Activated T-cell treated with anti-CD3 and anti-CD28 coated beads, Interleukin-2, amount 50 U/mL, for 24 hours (primary cell): Measurements from ENCODE around the gene ZNF726.
"Not testable (repeated sequence)": the region's sequence is repeated elsewhere in the genome, so short reads cannot be mapped to it uniquely, and the experiment has no call there.

ENCODE experiments used
- DNase-seq: peaks from one replicate; pipeline ENCODE4 v3.0.0-alpha.2; 2020
- H3K27ac Mint-ChIP-seq: 2 replicates; pipeline ENCODE4 v1.8.0; 2020; ENCODE audit warnings: mild to moderate bottlenecking, mixed read lengths
- H3K27me3 Mint-ChIP-seq: 2 replicates; pipeline ENCODE4 v1.8.0; 2020; ENCODE audit warnings: mixed read lengths
- H3K36me3 Mint-ChIP-seq: 2 replicates; pipeline ENCODE4 v1.8.0; 2020; ENCODE audit warnings: low read depth, mixed read lengths
- H3K4me1 Mint-ChIP-seq: 2 replicates; pipeline ENCODE4 v1.8.0; 2020; ENCODE audit warnings: low read depth, mixed read lengths
- H3K4me3 Mint-ChIP-seq: 2 replicates; pipeline ENCODE4 v1.8.0; 2020; ENCODE audit warnings: mild to moderate bottlenecking, moderate library complexity, mixed read lengths
- H3K9me3 Mint-ChIP-seq: 2 replicates; pipeline ENCODE4 v1.8.0; 2020; ENCODE audit warnings: mixed read lengths

The ZNF726 gene

GRCh38 chr19:23908165-23908564, 6.5 kb upstream of the ZNF726 start:
- Mint-ChIP-seq H3K9me3 (peaks cover 31% of the 10 kb centered on the region), H3K27me3 (peaks cover 3% of the 10 kb centered on the region), H3K27ac (no peak overlapping the region), H3K4me1 (no peaks in the 10 kb centered on the region), H3K36me3 (peaks cover 2% of the 10 kb centered on the region), H3K4me3 (no peak overlapping the region)
- DNase-seq = no peak

- H3K27ac Mint-ChIP-seq = no peak overlapping the region
- peaks cover 33% of the 10 kb centered on the region for H3K9me3 Mint-ChIP-seq
- DNase-seq = no peak
- peaks cover 5% of the 10 kb centered on the region for H3K36me3 Mint-ChIP-seq
- peaks cover 3% of the 10 kb centered on the region for H3K27me3 Mint-ChIP-seq
- no peak overlapping the region for H3K4me3 Mint-ChIP-seq
- peaks cover 2% of the 10 kb centered on the region for H3K4me1 Mint-ChIP-seq
Measured at GRCh38 chr19:23909222-23909621, 5.5 kb upstream of the ZNF726 start.

GRCh38 chr19:23913931-23914330, 755 bp upstream of the ZNF726 start:
- peaks cover 3% of the 10 kb centered on the region for H3K27me3 Mint-ChIP-seq
- H3K9me3 Mint-ChIP-seq = peaks cover 9% of the 10 kb centered on the region

GRCh38 chr19:23916991-23917390, 2.3 kb downstream of the ZNF726 start:
- no peak for DNase-seq
- Mint-ChIP-seq H3K4me1 (peaks cover 29% of the 10 kb centered on the region), H3K27ac (no peak overlapping the region), H3K27me3 (no peaks in the 10 kb centered on the region), H3K9me3 (peaks cover 14% of the 10 kb centered on the region), H3K36me3 (peaks cover 77% of the 10 kb centered on the region), H3K4me3 (peak overlapping the region; percentile 98)

More at GRCh38 chr19:23913931-23914330, 755 bp upstream of the ZNF726 start:
- Mint-ChIP-seq H3K27ac (no peak overlapping the region), H3K36me3 (peaks cover 47% of the 10 kb centered on the region), H3K4me3 (peak overlapping the region; percentile 98), H3K4me1 (peaks cover 29% of the 10 kb centered on the region)
- no peak for DNase-seq

- peaks cover 29% of the 10 kb centered on the region for H3K4me1 Mint-ChIP-seq
- no peak overlapping the region for H3K4me3 Mint-ChIP-seq
- no peak for DNase-seq
- no peaks in the 10 kb centered on the region for H3K27me3 Mint-ChIP-seq
- H3K9me3 Mint-ChIP-seq = peaks cover 14% of the 10 kb centered on the region
- peaks cover 85% of the 10 kb centered on the region for H3K36me3 Mint-ChIP-seq
- no peak overlapping the region for H3K27ac Mint-ChIP-seq
Measured at GRCh38 chr19:23917856-23918255, 3.2 kb downstream of the ZNF726 start.

GRCh38 chr19:23925285-23925684, 10.6 kb downstream of the ZNF726 start:
- no peak for DNase-seq
- no peak overlapping the region for H3K4me3 Mint-ChIP-seq
- no peaks in the 10 kb centered on the region for H3K4me1 Mint-ChIP-seq
- H3K9me3 Mint-ChIP-seq = peaks cover 15% of the 10 kb centered on the region
- peaks cover 80% of the 10 kb centered on the region for H3K36me3 Mint-ChIP-seq
- no peaks in the 10 kb centered on the region for H3K27me3 Mint-ChIP-seq
- H3K27ac Mint-ChIP-seq = no peak overlapping the region

- Mint-ChIP-seq H3K9me3 (peaks cover 53% of the 10 kb centered on the region), H3K36me3 (peaks cover 63% of the 10 kb centered on the region), H3K4me3 (no peak overlapping the region)
Measured at GRCh38 chr19:23932878-23933277, 18.2 kb downstream of the ZNF726 start.

GRCh38 chr19:23937031-23937430, 22.3 kb downstream of the ZNF726 start:
- not testable (repeated sequence) for H3K4me1 Mint-ChIP-seq, DNase-seq, H3K4me3 Mint-ChIP-seq, H3K27me3 Mint-ChIP-seq, H3K27ac Mint-ChIP-seq
- Mint-ChIP-seq H3K9me3 (peaks cover 64% of the 10 kb centered on the region), H3K36me3 (peaks cover 69% of the 10 kb centered on the region)

More at GRCh38 chr19:23932878-23933277, 18.2 kb downstream of the ZNF726 start:
- Mint-ChIP-seq H3K27ac (no peak overlapping the region), H3K4me1 (no peaks in the 10 kb centered on the region), H3K27me3 (no peaks in the 10 kb centered on the region)
- no peak for DNase-seq

GRCh38 chr19:23943411-23943810, 28.7 kb downstream of the ZNF726 start:
- Mint-ChIP-seq H3K9me3 (peaks cover 70% of the 10 kb centered on the region), H3K36me3 (peaks cover 90% of the 10 kb centered on the region), H3K27me3 (no peaks in the 10 kb centered on the region), H3K4me1 (peaks cover 11% of the 10 kb centered on the region), H3K4me3 (no peak overlapping the region), H3K27ac (no peak overlapping the region)
- no peak for DNase-seq

- Mint-ChIP-seq H3K4me3 (no peak overlapping the region), H3K27me3 (no peaks in the 10 kb centered on the region), H3K27ac (no peak overlapping the region), H3K9me3 (peaks cover 52% of the 10 kb centered on the region), H3K4me1 (peaks cover 11% of the 10 kb centered on the region), H3K36me3 (peaks cover 81% of the 10 kb centered on the region)
- no peak for DNase-seq
Measured at GRCh38 chr19:23946569-23946968, 31.9 kb downstream of the ZNF726 start.

- no peak for DNase-seq
- Mint-ChIP-seq H3K27me3 (no peaks in the 10 kb centered on the region), H3K4me3 (no peak overlapping the region), H3K9me3 (peaks cover 37% of the 10 kb centered on the region), H3K36me3 (peaks cover 55% of the 10 kb centered on the region), H3K27ac (no peak overlapping the region), H3K4me1 (peaks cover 11% of the 10 kb centered on the region)
Measured at GRCh38 chr19:23949611-23950010, 34.9 kb downstream of the ZNF726 start.

- DNase-seq = no peak
- no peak overlapping the region for H3K4me3 Mint-ChIP-seq
- H3K36me3 Mint-ChIP-seq = no peaks in the 10 kb centered on the region
- no peaks in the 10 kb centered on the region for H3K27me3 Mint-ChIP-seq
- peaks cover 17% of the 10 kb centered on the region for H3K9me3 Mint-ChIP-seq
- no peaks in the 10 kb centered on the region for H3K4me1 Mint-ChIP-seq
- no peak overlapping the region for H3K27ac Mint-ChIP-seq
Measured at GRCh38 chr19:23956051-23956450, 41.4 kb downstream of the ZNF726 start.

GRCh38 chr19:23957660-23958281, 43.1 kb downstream of the ZNF726 start:
- no peak overlapping the region for H3K4me3 Mint-ChIP-seq
- H3K27ac Mint-ChIP-seq = no peak overlapping the region
- no peaks in the 10 kb centered on the region for H3K27me3 Mint-ChIP-seq
- H3K4me1 Mint-ChIP-seq = no peaks in the 10 kb centered on the region
- DNase-seq = no peak
- H3K9me3 Mint-ChIP-seq = peaks cover 14% of the 10 kb centered on the region
- H3K36me3 Mint-ChIP-seq = no peaks in the 10 kb centered on the region

- H3K4me1 Mint-ChIP-seq, DNase-seq, H3K36me3 Mint-ChIP-seq, H3K4me3 Mint-ChIP-seq, H3K27me3 Mint-ChIP-seq, H3K27ac Mint-ChIP-seq: not testable (repeated sequence)
- peaks cover 14% of the 10 kb centered on the region for H3K9me3 Mint-ChIP-seq
Measured at GRCh38 chr19:23963396-23963795, 48.7 kb downstream of the ZNF726 start.

- Mint-ChIP-seq H3K9me3 (peaks cover 14% of the 10 kb centered on the region), H3K27me3 (peaks cover 14% of the 10 kb centered on the region)
- H3K36me3 Mint-ChIP-seq, DNase-seq, H3K4me3 Mint-ChIP-seq, H3K27ac Mint-ChIP-seq, H3K4me1 Mint-ChIP-seq: not testable (repeated sequence)
Measured at GRCh38 chr19:23963881-23964280, 49.2 kb downstream of the ZNF726 start.

- peaks cover 19% of the 10 kb centered on the region for H3K27me3 Mint-ChIP-seq
- not testable (repeated sequence) for H3K27ac Mint-ChIP-seq, H3K36me3 Mint-ChIP-seq, DNase-seq, H3K4me3 Mint-ChIP-seq, H3K4me1 Mint-ChIP-seq
- peaks cover 14% of the 10 kb centered on the region for H3K9me3 Mint-ChIP-seq
Measured at GRCh38 chr19:23964334-23964733, 49.6 kb downstream of the ZNF726 start.
